ENCODE measurements around the gene SIRT5.
A peak's percentile ranks its signal among the peaks of the same experiment; 100 is the strongest.

Gene SIRT5

GRCh38 chr6:13574571-13575376 lies at the start of gene SIRT5:
TSS of gene SIRT5 (plus strand) at chr6:13574601. CDS start at chr6:13584111, 9,510 bp downstream.
- FAIRE-seq: peak; percentile 87
- DNase-seq (ENCODE audit: extremely low spot score, insufficient read length, low read depth): peak; percentile 49

- no peak for FAIRE-seq
- no peak for DNase-seq (ENCODE audit: extremely low spot score, insufficient read length, low read depth)
Measured at GRCh38 chr6:13524801-13525508, 49.4 kb upstream of the SIRT5 start.

GRCh38 chr6:13526357-13526726 lies 48.1 kb upstream of the SIRT5 start:
- FAIRE-seq (no peak), DNase-seq (ENCODE audit: extremely low spot score, insufficient read length, low read depth) (no peak)

GRCh38 chr6:13526727-13527670 lies 47.4 kb upstream of the SIRT5 start:
- no peak for FAIRE-seq
- DNase-seq (ENCODE audit: extremely low spot score, insufficient read length, low read depth): no peak

GRCh38 chr6:13527671-13528056 lies 46.7 kb upstream of the SIRT5 start:
- no peak for DNase-seq (ENCODE audit: extremely low spot score, insufficient read length, low read depth)
- FAIRE-seq: no peak

- DNase-seq (ENCODE audit: extremely low spot score, insufficient read length, low read depth): no peak
Measured at GRCh38 chr6:13528232-13528631, 46.2 kb upstream of the SIRT5 start.

GRCh38 chr6:13528777-13529343 lies 45.5 kb upstream of the SIRT5 start:
- FAIRE-seq (no peak), DNase-seq (ENCODE audit: extremely low spot score, insufficient read length, low read depth) (no peak)

More at GRCh38 chr6:13528232-13528631, 46.2 kb upstream of the SIRT5 start:
- FAIRE-seq: no peak

- no peak for FAIRE-seq
- no peak for DNase-seq (ENCODE audit: extremely low spot score, insufficient read length, low read depth)
Measured at GRCh38 chr6:13531956-13532355, 42.4 kb upstream of the SIRT5 start.

GRCh38 chr6:13534536-13534935 lies 39.9 kb upstream of the SIRT5 start:
- FAIRE-seq (no peak), DNase-seq (ENCODE audit: extremely low spot score, insufficient read length, low read depth) (no peak)

- FAIRE-seq: no peak
- no peak for DNase-seq (ENCODE audit: extremely low spot score, insufficient read length, low read depth)
Measured at GRCh38 chr6:13535306-13535705, 39.1 kb upstream of the SIRT5 start.

GRCh38 chr6:13536796-13537526 lies 37.4 kb upstream of the SIRT5 start:
- no peak for DNase-seq (ENCODE audit: extremely low spot score, insufficient read length, low read depth)
- no peak for FAIRE-seq

GRCh38 chr6:13537527-13537897 lies 36.9 kb upstream of the SIRT5 start:
- no peak for FAIRE-seq
- no peak for DNase-seq (ENCODE audit: extremely low spot score, insufficient read length, low read depth)

- DNase-seq (ENCODE audit: extremely low spot score, insufficient read length, low read depth) (peak; percentile 12), FAIRE-seq (peak; percentile 52)
Measured at GRCh38 chr6:13538084-13538483, 36.3 kb upstream of the SIRT5 start.

GRCh38 chr6:13538600-13538999 lies 35.8 kb upstream of the SIRT5 start:
- no peak for FAIRE-seq

GRCh38 chr6:13539572-13539971 lies 34.8 kb upstream of the SIRT5 start:
- FAIRE-seq: no peak
- DNase-seq (ENCODE audit: extremely low spot score, insufficient read length, low read depth): no peak

More at GRCh38 chr6:13538600-13538999, 35.8 kb upstream of the SIRT5 start:
- no peak for DNase-seq (ENCODE audit: extremely low spot score, insufficient read length, low read depth)

- FAIRE-seq (no peak), DNase-seq (ENCODE audit: extremely low spot score, insufficient read length, low read depth) (no peak)
Measured at GRCh38 chr6:13541496-13541895, 32.9 kb upstream of the SIRT5 start.

- FAIRE-seq (no peak), DNase-seq (ENCODE audit: extremely low spot score, insufficient read length, low read depth) (no peak)
Measured at GRCh38 chr6:13544454-13545186, 29.8 kb upstream of the SIRT5 start.

- FAIRE-seq: no peak
- DNase-seq (ENCODE audit: extremely low spot score, insufficient read length, low read depth): no peak
Measured at GRCh38 chr6:13545885-13546284, 28.5 kb upstream of the SIRT5 start.

Measured in GM18507 (cell line).